H1 (cell line): ENCODE measurements around the gene SHH.

Experiments
- ASH2L ChIP-seq: fragments of 200-600, 300-600 bp; sonication (generic); IDR thresholded peaks from one replicate; pipeline ENCODE4 v1.7.1; 2017; ENCODE audit warnings: low read length
- EP300 ChIP-seq, 2 experiments: IDR thresholded peaks; 1 replicate in 1 of 2; 2 replicates in 1 of 2; pipeline ENCODE4 v1.6.1; 2011 to 2012; ENCODE audit warnings: low read depth in 2 of 2, low read length in 2 of 2, mild to moderate bottlenecking in 2 of 2, borderline replicate concordance in 1 of 2, inconsistent platforms in 1 of 2, moderate library complexity in 1 of 2
- POLR2A ChIP-seq, 2 experiments: IDR thresholded peaks; 1 replicate in 1 of 2; 2 replicates in 1 of 2; pipeline ENCODE4 v1.6.1; 2011; ENCODE audit warnings: low read depth in 2 of 2, low read length in 2 of 2, mild to moderate bottlenecking in 2 of 2; ENCODE audit errors: control extremely low read depth in 1 of 2
- RFX5 ChIP-seq: IDR thresholded peaks from 2 replicates; pipeline ENCODE4 v1.6.1; 2011; ENCODE audit warnings: low read depth, low read length, improper control_type of control experiment, borderline replicate concordance
- RNF2 ChIP-seq: fragments of 200-900, 300-1000 bp; sonication (generic); IDR thresholded peaks from 2 replicates; pipeline ENCODE4 v1.7.1; 2016; ENCODE audit warnings: borderline replicate concordance, low read depth, mild to moderate bottlenecking, antibody characterized with exemption, low read length; ENCODE audit not compliant: poor library complexity, severe bottlenecking; ENCODE audit errors: missing control alignments
- TAF7 ChIP-seq: optimal IDR thresholded peaks from 2 replicates; pipeline ENCODE3; 2011; ENCODE audit warnings: low read depth, mild to moderate bottlenecking, inconsistent platforms, low read length, moderate library complexity, borderline replicate concordance
- TF ChIP-seq, protein P1 (sequence below): IDR thresholded peaks from 2 replicates; pipeline ENCODE4 v1.6.1; 2012; ENCODE audit warnings: inconsistent platforms
- TF ChIP-seq, protein P2 (sequence below), 3 experiments: IDR thresholded peaks; 1 replicate in 2 of 3; 2 replicates in 1 of 3; pipeline versions ENCODE4 v1.5.1 to v1.6.1; 2011; ENCODE audit warnings: low read length in 3 of 3, mild to moderate bottlenecking in 3 of 3, inconsistent platforms in 2 of 3, low read depth in 1 of 3, moderate library complexity in 1 of 3; ENCODE audit not compliant: insufficient read depth in 1 of 3; ENCODE audit errors: control extremely low read depth in 1 of 3
- TF ChIP-seq, protein P3 (sequence below): IDR thresholded peaks from 2 replicates; pipeline ENCODE4 v1.6.1; 2011; ENCODE audit warnings: low read depth, mild to moderate bottlenecking, low read length; ENCODE audit not compliant: insufficient read depth

DNA sequence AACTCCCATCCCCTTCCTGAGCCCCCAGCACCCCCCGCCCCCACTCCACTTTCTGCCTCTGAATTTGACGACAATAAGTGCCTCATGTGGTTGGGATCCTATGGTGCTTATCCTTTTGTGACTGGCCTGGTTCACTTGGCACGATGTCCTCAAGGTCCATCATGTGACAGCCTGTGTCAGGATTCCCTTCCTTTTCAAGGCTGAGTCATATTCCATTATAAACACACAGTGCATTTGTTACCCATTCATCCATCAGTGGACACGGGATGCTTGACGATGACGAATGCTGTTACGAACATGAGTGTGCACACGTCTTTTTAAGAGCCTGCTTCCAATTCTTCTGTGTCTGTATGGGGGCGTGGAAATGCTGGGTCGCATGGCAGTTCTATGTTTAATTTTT lies 26.7 kb downstream of the SHH start:
- TF ChIP-seq EP300 (IDR thresholded peaks at IDR 0.05; ENCODE audit: borderline replicate concordance in 1 of 2, low read depth in 2 of 2, low read length in 2 of 2) (no peak), RFX5 (no peak), TAF7 (no peak), POLR2A (IDR thresholded peaks at IDR 0.05; ENCODE audit: control extremely low read depth in 1 of 2, low read depth in 2 of 2, low read length in 2 of 2) (no peak), ASH2L (no peak), RNF2 (no peak)
- TF ChIP-seq, protein P1, sequence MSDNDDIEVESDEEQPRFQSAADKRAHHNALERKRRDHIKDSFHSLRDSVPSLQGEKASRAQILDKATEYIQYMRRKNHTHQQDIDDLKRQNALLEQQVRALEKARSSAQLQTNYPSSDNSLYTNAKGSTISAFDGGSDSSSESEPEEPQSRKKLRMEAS: no peak
- TF ChIP-seq, protein P2, sequence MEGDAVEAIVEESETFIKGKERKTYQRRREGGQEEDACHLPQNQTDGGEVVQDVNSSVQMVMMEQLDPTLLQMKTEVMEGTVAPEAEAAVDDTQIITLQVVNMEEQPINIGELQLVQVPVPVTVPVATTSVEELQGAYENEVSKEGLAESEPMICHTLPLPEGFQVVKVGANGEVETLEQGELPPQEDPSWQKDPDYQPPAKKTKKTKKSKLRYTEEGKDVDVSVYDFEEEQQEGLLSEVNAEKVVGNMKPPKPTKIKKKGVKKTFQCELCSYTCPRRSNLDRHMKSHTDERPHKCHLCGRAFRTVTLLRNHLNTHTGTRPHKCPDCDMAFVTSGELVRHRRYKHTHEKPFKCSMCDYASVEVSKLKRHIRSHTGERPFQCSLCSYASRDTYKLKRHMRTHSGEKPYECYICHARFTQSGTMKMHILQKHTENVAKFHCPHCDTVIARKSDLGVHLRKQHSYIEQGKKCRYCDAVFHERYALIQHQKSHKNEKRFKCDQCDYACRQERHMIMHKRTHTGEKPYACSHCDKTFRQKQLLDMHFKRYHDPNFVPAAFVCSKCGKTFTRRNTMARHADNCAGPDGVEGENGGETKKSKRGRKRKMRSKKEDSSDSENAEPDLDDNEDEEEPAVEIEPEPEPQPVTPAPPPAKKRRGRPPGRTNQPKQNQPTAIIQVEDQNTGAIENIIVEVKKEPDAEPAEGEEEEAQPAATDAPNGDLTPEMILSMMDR (IDR thresholded peaks at IDR 0.05; ENCODE audit: control extremely low read depth in 1 of 3, insufficient read depth in 1 of 3, low read depth in 1 of 3, low read length in 3 of 3): no peak
- TF ChIP-seq, protein P3, sequence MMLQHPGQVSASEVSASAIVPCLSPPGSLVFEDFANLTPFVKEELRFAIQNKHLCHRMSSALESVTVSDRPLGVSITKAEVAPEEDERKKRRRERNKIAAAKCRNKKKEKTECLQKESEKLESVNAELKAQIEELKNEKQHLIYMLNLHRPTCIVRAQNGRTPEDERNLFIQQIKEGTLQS: no peak
